ENCODE measurements around the gene SF3B1.

GRCh38 chr2:197446844-197447243, 12.0 kb upstream of the SF3B1 start:
- no peak for TF ChIP-seq HDGF (IDR thresholded peaks at IDR 0.05; ENCODE audit: borderline replicate concordance)
- TF ChIP-seq ELF4 (IDR thresholded peaks at IDR 0.05), result no peak
- TF ChIP-seq CTBP1 (IDR thresholded peaks at IDR 0.05; ENCODE audit: borderline replicate concordance), result no peak

Data from HEK293T (cell line).